Measurements from ENCODE around the gene UBASH3A.

UBASH3A gene

GRCh38 chr21:42443876-42444744 is 40.4 kb downstream of the UBASH3A start:
- Histone ChIP-seq H3F3A (ENCODE audit: insufficient read depth, low read length) (no peaks in the 10 kb centered on the region), H4K20me1 (ENCODE audit: insufficient read depth, low read length) (no peaks in the 10 kb centered on the region), H3K36me3 (ENCODE audit: insufficient read depth, low read length) (no peaks in the 10 kb centered on the region), H3K79me2 (ENCODE audit: insufficient read depth, low read length) (no peaks in the 10 kb centered on the region), H3K4me2 (ENCODE audit: low read length) (no peak overlapping the region), H3K9ac (ENCODE audit: low read length) (no peak overlapping the region), H3K4me3 (ENCODE audit: low read depth, low read length, poor library complexity, severe bottlenecking) (no peak overlapping the region), H3K9me2 (ENCODE audit: low read depth, low read length) (no peaks in the 10 kb centered on the region), H3K4me1 (ENCODE audit: insufficient read depth, low read length, severe bottlenecking) (no peaks in the 10 kb centered on the region), H2AFZ (ENCODE audit: low read length) (no peak overlapping the region), H3K9me3 (ENCODE audit: low read length) (no peaks in the 10 kb centered on the region), H3K27ac (ENCODE audit: low read depth, low read length, poor library complexity, severe bottlenecking) (no peak overlapping the region), H3K27me3 (ENCODE audit: insufficient read depth, low read length) (no peaks in the 10 kb centered on the region; the same call in 1 of the 2 replicates)
- TF ChIP-seq EZH2 (IDR thresholded peaks at IDR 0.05; ENCODE audit: borderline replicate concordance, low read length), result no peak
- TF ChIP-seq CTCF (IDR thresholded peaks at IDR 0.05; ENCODE audit: low read length), result no peak

- no peaks in the 10 kb centered on the region for H3K9me3 ChIP-seq (ENCODE audit: low read length)
- no peaks in the 10 kb centered on the region; the same call in 1 of the 2 replicates for H3K27me3 ChIP-seq (ENCODE audit: insufficient read depth, low read length)
- no peak overlapping the region for H3K9ac ChIP-seq (ENCODE audit: low read length)
- no peaks in the 10 kb centered on the region for H3F3A ChIP-seq (ENCODE audit: insufficient read depth, low read length)
- no peak overlapping the region for H3K27ac ChIP-seq (ENCODE audit: low read depth, low read length, poor library complexity, severe bottlenecking)
- TF ChIP-seq EZH2 (IDR thresholded peaks at IDR 0.05; ENCODE audit: borderline replicate concordance, low read length) (no peak), CTCF (IDR thresholded peaks at IDR 0.05; ENCODE audit: low read length) (no peak)
- no peaks in the 10 kb centered on the region for H3K4me1 ChIP-seq (ENCODE audit: insufficient read depth, low read length, severe bottlenecking)
- H4K20me1 ChIP-seq (ENCODE audit: insufficient read depth, low read length), result no peaks in the 10 kb centered on the region
- H3K4me3 ChIP-seq (ENCODE audit: low read depth, low read length, poor library complexity, severe bottlenecking), result no peak overlapping the region
- no peaks in the 10 kb centered on the region for H3K79me2 ChIP-seq (ENCODE audit: insufficient read depth, low read length)
- H3K9me2 ChIP-seq (ENCODE audit: low read depth, low read length), result no peaks in the 10 kb centered on the region
- no peak overlapping the region for H2AFZ ChIP-seq (ENCODE audit: low read length)
- H3K4me2 ChIP-seq (ENCODE audit: low read length), result no peak overlapping the region
- H3K36me3 ChIP-seq (ENCODE audit: insufficient read depth, low read length), result no peaks in the 10 kb centered on the region
Measured at GRCh38 chr21:42444745-42445059, 41.0 kb downstream of the UBASH3A start.

- H3K79me2 ChIP-seq (ENCODE audit: insufficient read depth, low read length), result no peaks in the 10 kb centered on the region
Measured at GRCh38 chr21:42445311-42445710, 41.6 kb downstream of the UBASH3A start.

More at GRCh38 chr21:42445311-42445710, 41.6 kb downstream of the UBASH3A start:
- Histone ChIP-seq H3K4me1 (ENCODE audit: insufficient read depth, low read length, severe bottlenecking) (peaks cover 3% of the 10 kb centered on the region), H3K4me3 (ENCODE audit: low read depth, low read length, poor library complexity, severe bottlenecking) (no peak overlapping the region), H3K9me3 (ENCODE audit: low read length) (no peaks in the 10 kb centered on the region), H3K36me3 (ENCODE audit: insufficient read depth, low read length) (no peaks in the 10 kb centered on the region), H3K9me2 (ENCODE audit: low read depth, low read length) (no peaks in the 10 kb centered on the region), H3F3A (ENCODE audit: insufficient read depth, low read length) (no peaks in the 10 kb centered on the region), H3K9ac (ENCODE audit: low read length) (no peak overlapping the region), H3K27ac (ENCODE audit: low read depth, low read length, poor library complexity, severe bottlenecking) (no peak overlapping the region), H3K4me2 (ENCODE audit: low read length) (no peak overlapping the region), H3K27me3 (ENCODE audit: insufficient read depth, low read length) (no peaks in the 10 kb centered on the region; the same call in 1 of the 2 replicates), H2AFZ (ENCODE audit: low read length) (no peak overlapping the region), H4K20me1 (ENCODE audit: insufficient read depth, low read length) (no peaks in the 10 kb centered on the region)
- TF ChIP-seq CTCF (IDR thresholded peaks at IDR 0.05; ENCODE audit: low read length), result no peak
- TF ChIP-seq EZH2 (IDR thresholded peaks at IDR 0.05; ENCODE audit: borderline replicate concordance, low read length), result no peak
